Activated T-cell treated with anti-CD3 and anti-CD28 coated beads, Interleukin-2, amount 50 U/mL, for 48 hours (primary cell): ENCODE data around the gene KRTAP19-3.
"Not testable (repeated sequence)": the region's sequence is repeated elsewhere in the genome, so short reads cannot be mapped to it uniquely, and the experiment has no call there.

Experiments used
- DNase-seq, 2 experiments: peaks; one replicate each; pipeline ENCODE4 v3.0.0-alpha.2; 2020

KRTAP19-3 gene

DNA sequence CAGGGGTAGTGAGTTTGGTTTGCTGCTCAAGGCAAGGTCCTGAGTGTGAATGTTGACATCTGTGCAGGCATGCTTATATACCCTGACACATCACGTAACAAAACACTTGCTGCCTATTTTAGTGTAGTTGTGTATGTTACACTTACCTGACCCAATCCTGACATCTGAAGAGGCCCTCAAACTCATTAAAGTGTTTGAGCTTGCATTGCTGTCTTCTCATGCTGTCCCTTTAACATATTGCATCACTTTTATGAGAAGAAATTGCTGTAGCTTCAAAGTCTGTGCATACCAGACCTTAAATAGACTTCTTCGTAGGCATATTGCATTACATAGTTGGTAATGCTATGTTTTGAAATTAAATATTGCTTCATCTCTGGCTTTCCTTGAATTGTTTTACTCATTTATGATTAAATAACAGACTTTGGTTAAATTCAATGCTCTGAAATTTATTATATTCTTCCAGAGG is at the start of gene KRTAP19-3:
Gene KRTAP19-3 (minus strand): TSS at position 51 of the 466 bp plus-strand sequence. CDS start 56 bp downstream, outside the sequence.
- no peak for DNase-seq

DNA sequence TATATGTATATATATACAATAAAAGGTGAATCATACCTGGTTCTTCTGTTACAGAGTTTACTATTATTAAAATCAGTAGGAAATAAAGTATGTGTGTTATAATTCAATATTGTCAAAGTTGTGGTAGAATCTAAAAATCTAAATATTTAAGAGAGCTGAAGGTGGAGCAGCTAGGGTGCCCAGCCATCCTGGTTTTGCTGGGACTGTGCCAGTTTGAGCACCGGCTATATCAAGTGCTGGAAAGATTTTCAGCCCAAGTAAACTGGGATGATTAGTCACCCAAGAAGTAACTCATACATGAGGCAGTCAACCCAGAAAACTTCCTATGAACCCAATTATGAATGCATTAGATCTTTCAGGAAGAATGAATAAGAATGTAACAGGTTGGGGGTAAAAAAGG is 27.1 kb upstream of the KRTAP19-3 start:
- DNase-seq, result no peak

DNA sequence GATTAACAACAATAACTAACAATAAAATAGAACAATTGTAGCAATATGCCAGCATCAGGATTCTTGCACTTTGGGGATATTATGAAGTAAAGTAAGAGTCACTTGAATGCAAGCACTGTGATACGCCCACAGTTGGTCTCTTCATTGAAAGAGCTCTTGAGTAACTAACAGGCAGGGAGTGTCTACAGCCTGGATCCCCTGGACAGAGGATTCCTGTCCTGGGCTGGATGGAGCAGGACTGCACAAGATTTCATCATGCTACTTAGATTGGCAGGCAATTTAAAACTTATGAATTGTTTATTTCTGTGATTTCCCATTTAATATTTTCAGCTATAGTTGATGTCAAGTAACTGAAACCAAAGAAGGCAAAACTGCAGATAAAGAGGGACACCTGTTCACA is 23.9 kb upstream of the KRTAP19-3 start:
- no peak for DNase-seq

GRCh38 chr21:30505621-30506205 is 13.9 kb upstream of the KRTAP19-3 start:
- DNase-seq, result not testable (repeated sequence)

- no peak for DNase-seq
Measured at GRCh38 chr21:30502041-30502440, 10.2 kb upstream of the KRTAP19-3 start, which contains the start of gene KRTAP19-5. KRTAP19-5 (minus strand) TSS chr21:30502141; CDS start chr21:30502090, 51 bp downstream.

GRCh38 chr21:30497065-30497464 is 5.3 kb upstream of the KRTAP19-3 start, which contains the start of gene KRTAP19-4:
KRTAP19-4 (minus strand) TSS chr21:30497165; CDS start chr21:30497110, 55 bp downstream.
- no peak for DNase-seq

DNA sequence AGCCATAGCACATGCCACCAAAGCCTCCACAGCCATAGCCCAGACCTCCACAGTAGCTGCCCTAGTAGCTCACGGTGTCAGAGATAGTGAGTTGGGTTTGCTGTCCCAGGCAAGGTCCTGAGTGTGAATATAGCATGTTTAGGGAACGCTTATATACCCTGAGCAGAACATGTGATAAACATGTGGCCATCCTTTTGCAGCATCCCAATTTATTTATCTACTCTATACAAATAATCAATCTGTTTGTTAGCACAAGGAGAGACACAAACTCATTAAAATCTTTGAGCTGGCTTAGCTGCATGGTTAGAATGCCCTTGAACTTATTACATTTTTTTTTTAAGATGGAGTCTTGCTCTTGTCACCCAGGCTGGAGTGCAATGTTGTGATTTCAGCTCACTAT is 4.5 kb downstream of the KRTAP19-3 start, which contains the start of gene KRTAP19-2:
Gene KRTAP19-2 (minus strand): TSS at position 101 of the 400 bp plus-strand sequence. CDS start 88 bp downstream, at position 13.
- DNase-seq, result no peak

DNA sequence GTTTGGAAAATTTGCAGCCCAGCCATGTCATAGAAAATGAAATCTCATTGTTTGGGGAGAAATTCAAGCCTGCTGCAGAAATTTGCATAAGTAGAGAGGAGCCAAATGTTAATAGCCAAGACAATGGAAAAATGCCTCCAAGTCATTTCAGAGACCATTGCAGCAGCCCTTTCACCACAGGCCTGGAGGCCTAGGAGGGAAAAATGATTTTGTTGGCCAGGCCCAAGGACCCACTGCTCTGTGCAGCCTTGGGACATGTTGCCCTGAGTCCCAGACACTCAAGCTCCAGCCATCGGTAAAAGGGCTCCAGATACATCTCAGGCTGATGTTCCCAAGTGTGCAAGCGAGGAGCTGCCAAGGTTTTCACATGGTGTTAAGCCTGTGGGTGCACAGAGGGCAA is 5.6 kb downstream of the KRTAP19-3 start:
- DNase-seq, result no peak

DNA sequence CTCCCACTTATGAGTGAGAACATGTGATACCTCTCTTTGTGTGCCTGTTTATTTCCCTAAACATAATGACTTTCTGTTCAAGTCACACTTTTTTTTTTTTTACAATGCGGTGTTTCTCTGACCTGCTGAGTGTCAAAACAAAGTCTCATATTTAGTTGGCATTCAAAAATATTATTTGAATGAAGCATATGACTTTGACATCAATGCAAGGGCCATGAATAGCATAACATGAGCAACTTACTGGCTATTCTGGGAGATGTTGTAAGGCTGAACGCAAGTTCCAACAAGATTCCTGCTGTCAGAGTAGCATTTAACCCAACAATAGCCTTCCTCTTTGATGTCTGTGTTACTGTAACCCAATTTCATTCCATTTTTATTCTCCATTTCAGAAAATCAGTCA is 9.7 kb downstream of the KRTAP19-3 start:
- no peak for DNase-seq

- no peak for DNase-seq
Measured at GRCh38 chr21:30480145-30480544, 11.7 kb downstream of the KRTAP19-3 start, which contains the start of gene KRTAP19-1. KRTAP19-1 (minus strand) TSS chr21:30480367; CDS start chr21:30480317, 50 bp downstream.

- no peak for DNase-seq
Measured at GRCh38 chr21:30479259-30479658, 12.6 kb downstream of the KRTAP19-3 start.

GRCh38 chr21:30478004-30478403 is 13.8 kb downstream of the KRTAP19-3 start:
- no peak for DNase-seq

- DNase-seq, result no peak
Measured at GRCh38 chr21:30468900-30469714, 22.7 kb downstream of the KRTAP19-3 start.

GRCh38 chr21:30463713-30464112 is 28.1 kb downstream of the KRTAP19-3 start:
- DNase-seq, result no peak

DNA sequence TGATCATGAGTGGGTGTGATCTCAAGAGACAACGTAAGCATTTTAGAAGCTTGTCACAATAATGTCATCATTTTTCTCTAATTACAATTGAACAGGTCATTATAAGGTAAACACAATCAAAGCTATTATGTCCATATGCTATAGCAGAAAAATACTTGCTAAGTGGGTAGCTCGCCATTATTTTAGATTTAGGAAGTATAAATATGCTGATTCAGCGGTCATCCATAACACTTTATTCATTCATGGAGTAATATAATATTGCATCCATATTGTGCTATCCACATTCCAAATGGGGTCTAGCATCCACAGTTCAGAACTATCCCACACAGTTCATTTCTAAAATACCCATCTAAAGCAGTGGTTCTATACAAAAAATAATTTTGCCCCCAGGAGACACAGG is 43.3 kb downstream of the KRTAP19-3 start:
- DNase-seq, result no peak

- DNase-seq, result no peak
Measured at GRCh38 chr21:30447056-30447455, 44.8 kb downstream of the KRTAP19-3 start.

DNA sequence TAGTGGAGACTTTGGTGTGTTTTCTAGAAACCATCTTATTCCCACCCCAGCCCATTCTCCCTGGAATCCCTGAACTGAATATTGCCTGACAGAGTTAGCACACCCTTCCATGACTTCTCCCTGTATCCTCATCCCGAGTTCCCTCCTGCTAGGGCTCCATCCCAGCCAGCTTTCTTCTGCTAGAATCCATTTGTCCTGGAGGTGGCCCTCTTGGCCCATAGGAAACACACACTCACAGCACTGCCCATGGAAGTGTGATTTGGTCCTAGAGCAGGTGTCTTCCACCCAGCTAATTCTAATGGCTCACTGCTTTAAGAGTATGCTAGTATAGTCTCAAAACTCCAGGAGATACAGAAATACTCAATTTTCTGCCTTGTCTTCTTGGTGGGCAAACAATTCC is 47.6 kb downstream of the KRTAP19-3 start:
- DNase-seq, result no peak

GRCh38 chr21:30443226-30443625 is 48.6 kb downstream of the KRTAP19-3 start:
- DNase-seq, result no peak
